Measurements from ENCODE around the gene SUMO3. TPM values are rescaled to one million over a fixed set of nuclear protein-coding genes. Genes with fewer than 3 reads are reported as not detected.

The SUMO3 gene
- polyA plus RNA-seq, 1 donor (not counting 4 experiments of a cell fraction or from before 2014, with no cell fraction given), result 115 TPM

GRCh38 chr21:44822484-44823178 is 4.8 kb upstream of the SUMO3 start:
- no peaks in the 10 kb centered on the region for H3K36me3 ChIP-seq (ENCODE audit: control insufficient read depth in 2 of 2, extremely low read depth in 1 of 2, insufficient read depth in 2 of 2, low read length in 2 of 2)
- H3K4me3 ChIP-seq (ENCODE audit: control insufficient read depth in 2 of 3, extremely low read depth in 1 of 3, insufficient read depth in 2 of 3, low read depth in 1 of 3, low read length in 3 of 3), result no peak overlapping the region
- no peak for TF ChIP-seq EZH2 (IDR thresholded peaks at IDR 0.05; ENCODE audit: low read length)
- no peak for TF ChIP-seq CTCF (optimal IDR thresholded peaks at IDR 0.05 in 1 of 3, IDR thresholded peaks at IDR 0.05 in 1 of 3, conservative IDR thresholded peaks at IDR 0.05 in 1 of 3; ENCODE audit: extremely low read depth in 1 of 3, insufficient read depth in 2 of 3, low read length in 3 of 3)
- no peaks in the 10 kb centered on the region for H3K9me1 ChIP-seq (ENCODE audit: control insufficient read depth, extremely low read depth, insufficient read depth, low read length)
- dilution Hi-C loops (cut with MboI; ENCODE audit: extremely low pct_ligation_motif_present, low sequenced_read_pairs), result no loop called here
- no peaks in the 10 kb centered on the region for H3K79me2 ChIP-seq (ENCODE audit: control insufficient read depth, insufficient read depth, low read length)
- H3K9me3 ChIP-seq (ENCODE audit: control insufficient read depth, low read depth, low read length), result peaks cover 5% of the 10 kb centered on the region
- no peak overlapping the region for H3K9ac ChIP-seq (ENCODE audit: control insufficient read depth, extremely low read depth, insufficient read depth, low read length)
- no peak overlapping the region for H3K27ac ChIP-seq (ENCODE audit: control insufficient read depth, insufficient read depth, low read length)
- no peak overlapping the region for H2AFZ ChIP-seq (ENCODE audit: control insufficient read depth, low read length)
- H4K20me1 ChIP-seq (ENCODE audit: control insufficient read depth, extremely low read depth, insufficient read depth, low read length), result no peaks in the 10 kb centered on the region
- no peaks in the 10 kb centered on the region for H3K27me3 ChIP-seq (ENCODE audit: control insufficient read depth, extremely low read depth, insufficient read depth, low read length)
- FAIRE-seq (no peak), DNase-seq (ENCODE audit: low read depth, low spot score) (no peak)
- H3K4me2 ChIP-seq (ENCODE audit: control insufficient read depth, extremely low read depth, insufficient read depth, low read depth, low read length), result no peak overlapping the region
- H3K4me1 ChIP-seq (ENCODE audit: control insufficient read depth, extremely low read depth, insufficient read depth, low read length), result no peaks in the 10 kb centered on the region

DNA sequence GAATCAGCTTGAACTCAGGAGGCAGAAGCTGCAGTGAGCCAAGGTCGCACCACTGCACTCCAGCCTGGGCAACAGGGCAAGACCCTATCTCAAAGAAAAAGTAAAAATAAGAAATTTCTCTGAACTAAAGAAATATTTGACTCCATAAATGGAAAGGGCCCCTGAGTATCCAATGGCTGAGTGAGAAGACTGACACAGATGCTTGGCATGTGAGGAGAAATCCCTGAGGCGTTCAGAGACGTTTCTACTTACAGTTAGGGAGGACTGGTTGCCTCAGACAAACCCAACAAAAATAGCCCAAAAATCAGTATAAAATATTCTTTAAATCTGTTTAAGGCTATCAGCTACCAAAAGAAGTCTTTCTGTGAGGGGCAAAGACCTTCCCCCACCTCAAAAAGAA is 3.0 kb upstream of the SUMO3 start:
- H3K4me1 ChIP-seq (ENCODE audit: control insufficient read depth, extremely low read depth, insufficient read depth, low read length), result no peaks in the 10 kb centered on the region
- DNase-seq (ENCODE audit: low read depth, low spot score) (no peak), FAIRE-seq (no peak)
- no peak overlapping the region for H3K9ac ChIP-seq (ENCODE audit: control insufficient read depth, extremely low read depth, insufficient read depth, low read length)
- H3K4me2 ChIP-seq (ENCODE audit: control insufficient read depth, extremely low read depth, insufficient read depth, low read depth, low read length), result no peak overlapping the region
- dilution Hi-C loops (cut with MboI; ENCODE audit: extremely low pct_ligation_motif_present, low sequenced_read_pairs), result no loop called here
- peaks cover 5% of the 10 kb centered on the region for H3K9me3 ChIP-seq (ENCODE audit: control insufficient read depth, low read depth, low read length)
- H3K27ac ChIP-seq (ENCODE audit: control insufficient read depth, insufficient read depth, low read length), result no peak overlapping the region
- no peak overlapping the region for H3K4me3 ChIP-seq (ENCODE audit: control insufficient read depth in 2 of 3, extremely low read depth in 1 of 3, insufficient read depth in 2 of 3, low read depth in 1 of 3, low read length in 3 of 3)
- no peaks in the 10 kb centered on the region for H3K36me3 ChIP-seq (ENCODE audit: control insufficient read depth in 2 of 2, extremely low read depth in 1 of 2, insufficient read depth in 2 of 2, low read length in 2 of 2)
- no peak for TF ChIP-seq CTCF (optimal IDR thresholded peaks at IDR 0.05 in 1 of 3, IDR thresholded peaks at IDR 0.05 in 1 of 3, conservative IDR thresholded peaks at IDR 0.05 in 1 of 3; ENCODE audit: extremely low read depth in 1 of 3, insufficient read depth in 2 of 3, low read length in 3 of 3)
- no peak for TF ChIP-seq EZH2 (IDR thresholded peaks at IDR 0.05; ENCODE audit: low read length)
- H3K9me1 ChIP-seq (ENCODE audit: control insufficient read depth, extremely low read depth, insufficient read depth, low read length), result no peaks in the 10 kb centered on the region
- no peak overlapping the region for H2AFZ ChIP-seq (ENCODE audit: control insufficient read depth, low read length)
- H3K27me3 ChIP-seq (ENCODE audit: control insufficient read depth, extremely low read depth, insufficient read depth, low read length), result no peaks in the 10 kb centered on the region
- peaks cover 7% of the 10 kb centered on the region for H4K20me1 ChIP-seq (ENCODE audit: control insufficient read depth, extremely low read depth, insufficient read depth, low read length)
- peaks cover 14% of the 10 kb centered on the region for H3K79me2 ChIP-seq (ENCODE audit: control insufficient read depth, insufficient read depth, low read length)
